Gastroesophageal sphincter (tissue), 4 donors: ENCODE data around the gene KRTAP12-1. TPM values are rescaled to one million over a fixed set of nuclear protein-coding genes. Genes with fewer than 3 reads are reported as not detected.
"Not testable (repeated sequence)": the region's sequence is repeated elsewhere in the genome, so short reads cannot be mapped to it uniquely, and the experiment has no call there.

Experiments used
- ATAC-seq: fragments of 150-250 bp; one replicate; pipeline ENCODE4 v1.9.1; 2016; ENCODE audit warnings: mild to moderate bottlenecking, moderate library complexity
- H3K27ac ChIP-seq, 4 donors: fragments of 200-600 bp; sonication (generic) in 3 of 4; 1 replicate in 3 of 4; 2 replicates in 1 of 4; pipeline ENCODE4 v1.5.1; 2016 to 2019
- H3K27me3 ChIP-seq: fragments of 200-600 bp; sonication (generic); one replicate; pipeline ENCODE4 v1.5.1; 2019
- H3K36me3 ChIP-seq, 2 donors: fragments of 200-600 bp; sonication (generic); one replicate each; pipeline ENCODE4 v1.5.1; 2019; ENCODE audit warnings: control low read depth in 1 of 2
- H3K4me1 ChIP-seq, 3 donors: fragments of 200-600 bp; sonication (generic); 1 replicate in 2 of 3; 2 replicates in 1 of 3; pipeline ENCODE4 v1.5.1; 2016 to 2019; ENCODE audit warnings: control low read depth in 2 of 3
- H3K4me3 ChIP-seq, 2 donors: fragments of 200-600 bp; sonication (generic); one replicate each; pipeline ENCODE4 v1.5.1; 2019; ENCODE audit warnings: mild to moderate bottlenecking in 1 of 2, moderate library complexity in 1 of 2
- H3K9me3 ChIP-seq, 3 donors: fragments of 200-600 bp; sonication (generic); one replicate each; pipeline ENCODE4 v1.5.1; 2017 to 2019; ENCODE audit warnings: control low read depth in 2 of 3
- EP300 ChIP-seq: sonication (generic); formaldehyde crosslinking; IDR thresholded peaks from one replicate; pipeline ENCODE4 v1.6.1; 2017; ENCODE audit warnings: antibody characterized with exemption, mild to moderate bottlenecking
- POLR2A ChIP-seq, 2 donors: fragments of 450-650 bp; IDR thresholded peaks; one replicate each; pipeline ENCODE4 v1.6.1; 2017; ENCODE audit warnings: antibody characterized with exemption in 2 of 2, mild to moderate bottlenecking in 2 of 2, moderate library complexity in 1 of 2
- POLR2AphosphoS5 ChIP-seq: sonication (generic); formaldehyde crosslinking; IDR thresholded peaks from one replicate; pipeline ENCODE4 v1.6.1; 2017; ENCODE audit warnings: antibody characterized with exemption
- WGBS, 2 donors: methylation state at CpG; one replicate each; pipeline ENCODE4 v1.1.5; 2018; ENCODE audit warnings: low coverage in 1 of 2; 5-methylcytosine and 5-hydroxymethylcytosine counted together
- total RNA-seq, 4 donors: library from RNA; depleted of rRNA; stranded (reverse); fragments of >200 nt; gene quantifications; one replicate each; pipeline ENCODE4 v1.1.0, GENCODE V29; 2016
- TF ChIP-seq, protein P1 (sequence below), 4 experiments: fragments of 200-600 bp in 2 of 4; fragments of 450-650 bp in 2 of 4; sonication (generic) in 1 of 4; IDR thresholded peaks; one replicate each; pipeline ENCODE4 v1.5.1; 2017 to 2019; ENCODE audit warnings: antibody characterized with exemption in 4 of 4, mild to moderate bottlenecking in 2 of 4, moderate library complexity in 2 of 4

KRTAP12-1 gene
- total RNA-seq, 4 donors from 2014 or later, result not detected

DNA sequence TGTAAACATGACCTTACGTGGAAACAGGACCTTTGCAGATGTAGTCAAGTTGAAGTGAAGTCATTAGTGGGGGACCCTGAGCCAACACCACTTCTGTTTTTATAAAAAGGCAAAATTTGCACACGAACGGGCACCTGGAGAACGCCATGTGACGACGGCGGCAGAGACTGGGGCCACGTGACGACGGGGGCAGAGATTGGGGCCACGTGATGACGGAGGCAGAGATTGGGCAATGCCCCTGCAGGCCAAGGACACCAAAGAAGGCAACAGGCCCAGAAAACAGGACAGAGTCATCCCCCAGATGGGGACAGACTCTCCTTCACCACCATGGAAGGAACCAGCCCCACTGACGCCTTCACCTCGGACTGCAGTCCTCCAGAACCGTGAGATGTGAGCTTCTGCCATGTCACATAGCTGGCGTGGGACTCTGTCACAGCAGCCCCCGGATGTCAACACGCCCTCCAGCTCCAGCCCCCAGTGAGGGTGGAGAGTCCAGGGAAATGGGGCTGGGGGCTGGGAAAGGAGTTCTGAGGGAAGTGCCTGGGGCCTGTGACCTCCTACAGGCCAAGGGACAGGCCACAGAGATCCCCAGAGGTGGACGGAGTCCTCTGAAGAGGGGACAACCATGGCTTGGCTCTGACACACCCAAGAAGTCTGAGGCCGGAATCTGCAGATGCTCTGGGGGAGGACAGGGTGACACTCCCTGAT, 31.5 kb downstream of the KRTAP12-1 start:
- H3K27me3 ChIP-seq, result peaks cover 56% of the 10 kb centered on the region
- TF ChIP-seq POLR2A (IDR thresholded peaks at IDR 0.05) (no peak), EP300 (no peak), POLR2AphosphoS5 (no peak)
- TF ChIP-seq, protein P1, sequence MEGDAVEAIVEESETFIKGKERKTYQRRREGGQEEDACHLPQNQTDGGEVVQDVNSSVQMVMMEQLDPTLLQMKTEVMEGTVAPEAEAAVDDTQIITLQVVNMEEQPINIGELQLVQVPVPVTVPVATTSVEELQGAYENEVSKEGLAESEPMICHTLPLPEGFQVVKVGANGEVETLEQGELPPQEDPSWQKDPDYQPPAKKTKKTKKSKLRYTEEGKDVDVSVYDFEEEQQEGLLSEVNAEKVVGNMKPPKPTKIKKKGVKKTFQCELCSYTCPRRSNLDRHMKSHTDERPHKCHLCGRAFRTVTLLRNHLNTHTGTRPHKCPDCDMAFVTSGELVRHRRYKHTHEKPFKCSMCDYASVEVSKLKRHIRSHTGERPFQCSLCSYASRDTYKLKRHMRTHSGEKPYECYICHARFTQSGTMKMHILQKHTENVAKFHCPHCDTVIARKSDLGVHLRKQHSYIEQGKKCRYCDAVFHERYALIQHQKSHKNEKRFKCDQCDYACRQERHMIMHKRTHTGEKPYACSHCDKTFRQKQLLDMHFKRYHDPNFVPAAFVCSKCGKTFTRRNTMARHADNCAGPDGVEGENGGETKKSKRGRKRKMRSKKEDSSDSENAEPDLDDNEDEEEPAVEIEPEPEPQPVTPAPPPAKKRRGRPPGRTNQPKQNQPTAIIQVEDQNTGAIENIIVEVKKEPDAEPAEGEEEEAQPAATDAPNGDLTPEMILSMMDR (IDR thresholded peaks at IDR 0.05), result no peak
- WGBS, 2 donors, result 88 to 90% methylated on average over 9 to 12 of the region's 20 CpGs
- ATAC-seq, result no peak
- H3K27ac ChIP-seq, result no peak overlapping the region
- no peak overlapping the region for H3K4me3 ChIP-seq
- no peaks in the 10 kb centered on the region for H3K36me3 ChIP-seq
- H3K4me1 ChIP-seq, result no peaks in the 10 kb centered on the region
- peaks cover 0 to 4% (median 0%) of the 10 kb centered on the region in 3 donors for H3K9me3 ChIP-seq

DNA sequence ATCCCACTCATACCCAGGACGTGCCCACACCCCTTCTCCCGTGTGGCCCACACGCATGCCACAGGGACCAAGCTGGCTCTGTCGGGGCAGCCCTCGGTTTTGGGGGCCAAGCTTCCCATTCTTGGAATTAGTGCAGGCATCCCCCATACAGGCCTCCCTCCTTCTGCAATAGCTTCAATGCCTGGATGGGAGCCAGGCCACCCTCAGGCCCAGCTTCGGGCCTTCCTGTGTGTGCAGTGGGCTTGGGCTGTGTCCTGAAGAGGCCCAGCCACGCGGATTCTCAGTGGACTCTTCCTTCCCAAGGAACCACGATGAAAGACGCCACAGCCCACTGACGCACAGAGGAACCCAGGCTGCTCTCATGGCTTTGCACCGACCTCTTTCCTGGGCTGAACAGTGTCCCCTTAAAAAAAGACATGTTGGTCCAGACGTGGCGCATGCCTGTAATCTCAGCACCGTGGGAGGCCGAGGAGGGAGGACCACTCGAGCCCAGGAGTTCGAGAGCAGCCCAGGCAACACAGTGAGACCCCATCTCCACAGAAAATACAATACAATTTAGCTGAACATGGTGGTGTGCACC, 32.4 kb downstream of the KRTAP12-1 start:
- Histone ChIP-seq H3K27me3 (peaks cover 54% of the 10 kb centered on the region), H3K36me3 (no peaks in the 10 kb centered on the region), H3K4me1 (no peaks in the 10 kb centered on the region), H3K27ac (no peak overlapping the region), H3K4me3 (no peak overlapping the region), H3K9me3 (peaks cover 0 to 12% (median 0%) of the 10 kb centered on the region in 3 donors)
- ATAC-seq, result no peak
- 66 to 81% methylated on average over 3 to 8 of the region's 18 CpGs for WGBS, 2 donors
- TF ChIP-seq POLR2A (IDR thresholded peaks at IDR 0.05), result no peak
- no peak for TF ChIP-seq POLR2AphosphoS5
- TF ChIP-seq EP300, result no peak
- TF ChIP-seq, protein P1 (IDR thresholded peaks at IDR 0.05), result no peak

DNA sequence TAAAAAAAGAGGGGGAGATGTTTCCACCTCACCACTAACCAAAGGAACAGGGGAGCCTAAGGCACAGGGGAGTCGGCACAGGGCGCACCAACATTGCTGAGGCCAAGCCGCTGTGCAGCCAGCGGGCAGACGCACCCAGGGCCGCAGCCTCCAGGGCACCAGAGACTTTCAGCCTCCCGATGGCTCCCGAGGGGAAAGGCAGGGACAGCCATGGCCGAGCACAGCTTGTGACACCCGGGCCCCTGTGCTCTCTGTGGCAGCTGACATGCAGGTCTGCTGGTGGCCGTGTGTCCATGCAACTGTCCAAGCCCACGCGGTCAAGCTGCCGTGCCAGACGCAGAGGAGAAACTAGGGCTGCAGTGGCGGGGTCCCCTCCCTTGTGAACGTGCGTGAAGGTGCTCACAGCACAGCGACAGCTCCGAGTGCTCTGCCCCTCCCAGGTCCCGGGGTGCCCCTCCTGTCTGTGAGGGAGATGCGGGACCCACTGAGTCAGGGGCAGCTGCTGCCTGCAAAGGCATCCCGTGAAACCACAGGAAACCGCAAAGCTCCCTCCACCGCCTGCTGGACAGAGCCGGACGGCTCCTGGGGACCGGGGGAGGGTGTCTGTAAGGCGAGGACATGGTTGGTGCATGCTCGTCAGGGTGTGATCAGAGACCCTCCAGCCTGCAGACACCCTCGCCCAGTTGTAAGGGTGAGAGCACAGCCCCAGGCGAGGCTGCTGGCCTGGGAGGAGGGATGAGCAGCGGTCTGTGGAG, 33.2 kb downstream of the KRTAP12-1 start:
- Histone ChIP-seq H3K4me1 (no peaks in the 10 kb centered on the region), H3K4me3 (no peak overlapping the region), H3K27ac (no peak overlapping the region), H3K36me3 (no peaks in the 10 kb centered on the region), H3K27me3 (peaks cover 50% of the 10 kb centered on the region), H3K9me3 (peaks cover 0 to 21% (median 0%) of the 10 kb centered on the region in 3 donors)
- TF ChIP-seq EP300, result no peak
- TF ChIP-seq, protein P1 (IDR thresholded peaks at IDR 0.05), result no peak
- TF ChIP-seq POLR2AphosphoS5, result no peak
- no peak for TF ChIP-seq POLR2A (IDR thresholded peaks at IDR 0.05)
- ATAC-seq, result no peak
- WGBS, 2 donors, result 70 to 75% methylated on average over 2 to 4 of the region's 33 CpGs

DNA sequence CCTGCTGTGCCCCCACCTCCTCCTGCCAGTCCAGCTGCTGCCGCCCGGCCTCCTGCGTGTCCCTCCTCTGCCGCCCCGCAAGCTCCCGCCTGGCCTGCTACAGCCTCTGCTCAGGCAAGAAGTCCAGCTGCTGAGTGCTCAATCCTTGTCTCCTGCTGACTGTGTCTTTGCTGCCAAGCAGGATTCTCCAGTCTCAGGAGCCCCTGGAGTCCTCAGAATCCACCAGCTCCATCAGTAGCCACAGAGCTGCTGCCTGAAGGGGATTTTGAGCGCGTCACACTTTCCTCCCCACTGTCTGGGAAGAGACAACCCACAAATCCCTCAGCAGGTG, 34.8 kb downstream of the KRTAP12-1 start:
- ATAC-seq, result no peak
- WGBS, 2 donors, result 20% methylated on average over 1 of the region's 8 CpGs; no CpG with 5 or more reads in 1 of the 2 donors
- Histone ChIP-seq H3K36me3 (no peaks in the 10 kb centered on the region), H3K4me3 (no peak overlapping the region), H3K27me3 (peaks cover 50% of the 10 kb centered on the region), H3K27ac (no peak overlapping the region), H3K4me1 (no peaks in the 10 kb centered on the region), H3K9me3 (peaks cover 0 to 32% (median 0%) of the 10 kb centered on the region in 3 donors)
- TF ChIP-seq POLR2A (IDR thresholded peaks at IDR 0.05) (no peak), POLR2AphosphoS5 (no peak), EP300 (no peak)
- TF ChIP-seq, protein P1 (IDR thresholded peaks at IDR 0.05), result no peak

DNA sequence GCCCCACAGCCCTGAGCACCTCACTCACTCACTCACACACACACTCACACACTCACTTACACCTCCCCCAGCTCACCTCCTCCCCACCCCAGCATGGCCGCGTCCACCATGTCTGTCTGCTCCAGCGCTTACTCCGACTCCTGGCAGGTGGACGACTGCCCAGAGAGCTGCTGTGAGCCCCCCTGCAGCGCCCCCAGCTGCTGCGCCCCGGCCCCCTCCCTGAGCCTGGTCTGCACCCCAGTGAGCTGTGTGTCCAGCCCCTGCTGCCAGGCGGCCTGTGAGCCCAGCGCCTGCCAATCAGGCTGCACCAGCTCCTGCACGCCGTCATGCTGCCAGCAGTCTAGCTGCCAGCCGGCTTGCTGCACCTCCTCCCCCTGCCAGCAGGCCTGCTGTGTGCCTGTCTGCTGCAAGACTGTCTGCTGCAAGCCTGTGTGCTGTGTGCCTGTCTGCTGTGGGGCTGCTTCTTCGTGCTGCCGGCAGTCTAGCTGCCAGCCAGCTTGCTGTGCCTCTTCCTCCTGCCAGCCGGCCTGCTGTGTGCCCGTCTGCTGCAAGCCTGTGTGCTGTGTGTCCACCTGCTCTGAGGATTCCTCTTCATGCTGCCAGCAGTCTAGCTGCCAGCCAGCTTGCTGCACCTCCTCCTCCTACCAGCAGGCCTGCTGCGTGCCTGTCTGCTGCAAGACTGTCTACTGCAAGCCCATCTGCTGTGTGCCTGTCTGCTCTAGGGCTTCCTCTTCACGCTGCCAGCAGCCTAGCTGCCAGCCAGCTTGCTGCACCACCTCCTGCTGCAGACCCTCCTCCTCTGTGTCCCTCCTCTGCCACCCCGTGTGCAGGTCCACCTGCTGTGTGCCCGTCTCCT, 35.4 kb downstream of the KRTAP12-1 start, which contains the start of gene KRTAP10-11:
Gene KRTAP10-11 (plus strand): TSS at position 49 of the 856 bp plus-strand sequence. CDS start 45 bp downstream, at position 94.
- H3K4me3 ChIP-seq, H3K27ac ChIP-seq, ATAC-seq, H3K4me1 ChIP-seq, H3K36me3 ChIP-seq: not testable (repeated sequence)
- WGBS, 2 donors, result 20 to 88% methylated on average over 2 to 3 of the region's 21 CpGs
- Histone ChIP-seq H3K27me3 (peaks cover 50% of the 10 kb centered on the region), H3K9me3 (peaks cover 0 to 34% (median 0%) of the 10 kb centered on the region in 3 donors)
